Heart left ventricle (tissue), 16 donors: ENCODE data around the gene AWAT2. TPM values are rescaled to one million over a fixed set of nuclear protein-coding genes. Genes with fewer than 3 reads are reported as not detected.

Source experiments
- ATAC-seq, 4 donors: fragments of 200-7000 bp; cut with Tn5 transposase; one replicate each; pipeline ENCODE4 v1.9.1; 2020 to 2022; ENCODE audit warnings: moderate library complexity in 4 of 4, mild to moderate bottlenecking in 3 of 4, moderate number of reproducible peaks in 1 of 4
- DNase-seq, 5 donors: peaks; one replicate each; pipeline ENCODE4 v3.0.0-alpha.2; 2020
- H3K27ac ChIP-seq, 12 donors: fragments of 200-600 bp; sonication (generic) in 4 of 12; one replicate each; pipeline versions ENCODE4 v1.5.0 to v1.8.0; 2016 to 2022; ENCODE audit warnings: mild to moderate bottlenecking in 2 of 12
- H3K27me3 ChIP-seq, 9 donors: fragments of 200-600 bp; sonication (generic) in 2 of 9; one replicate each; pipeline versions ENCODE4 v1.5.1 to v1.8.0; 2016 to 2022; ENCODE audit warnings: mild to moderate bottlenecking in 3 of 9
- H3K36me3 ChIP-seq, 9 donors: fragments of 200-600 bp; sonication (generic) in 2 of 9; one replicate each; pipeline versions ENCODE4 v1.5.0 to v1.8.0; 2018 to 2022; ENCODE audit warnings: mild to moderate bottlenecking in 2 of 9
- H3K4me1 ChIP-seq, 12 donors: fragments of 200-600 bp; sonication (generic) in 4 of 12; one replicate each; pipeline versions ENCODE4 v1.5.0 to v1.8.0; 2016 to 2022; ENCODE audit warnings: mild to moderate bottlenecking in 3 of 12
- H3K4me3 ChIP-seq, 12 donors: fragments of 200-600 bp; sonication (generic) in 4 of 12; one replicate each; pipeline versions ENCODE4 v1.5.0 to v1.8.0; 2017 to 2022; ENCODE audit warnings: mild to moderate bottlenecking in 9 of 12, moderate library complexity in 4 of 12
- H3K9me3 ChIP-seq, 12 donors: fragments of 200-600 bp; sonication (generic) in 4 of 12; one replicate each; pipeline versions ENCODE4 v1.5.0 to v1.8.0; 2016 to 2022; ENCODE audit warnings: mild to moderate bottlenecking in 1 of 12
- CTCF ChIP-seq, 12 donors: fragments of 200-600 bp; sonication (generic) in 4 of 12; IDR thresholded peaks; one replicate each; pipeline versions ENCODE4 v1.5.0 to v1.8.0; 2018 to 2022; ENCODE audit warnings: antibody characterized with exemption in 12 of 12, mild to moderate bottlenecking in 5 of 12
- POLR2A ChIP-seq, 2 donors: fragments of 450-650 bp; IDR thresholded peaks; one replicate each; pipeline ENCODE4 v1.6.1; 2017; ENCODE audit warnings: antibody characterized with exemption in 2 of 2, mild to moderate bottlenecking in 2 of 2, moderate library complexity in 2 of 2
- WGBS, 4 donors: extraction: QIAGEN DNeasy Blood & Tissue Kit in 2 of 4; methylation state at CpG; one replicate each; pipeline versions ENCODE4 v1.1.5 to v1.1.7; 2013 to 2018; 5-methylcytosine and 5-hydroxymethylcytosine counted together
- intact Hi-C, 10 donors: fragments of 100-400 bp; cut with DNase I; formaldehyde crosslinking; loops; one replicate each; pipeline versions ENCODE4 v1.11.1 to v1.14.2; 2022
- microRNA-seq, 4 donors: library from miRNA; unstranded; fragments of <30 nt; microRNA quantifications; one replicate each; pipeline versions ENCODE4 to v1.2.0, GENCODE V29; 2017 to 2020
- polyA plus RNA-seq, 2 donors: library from polyadenylated mRNA; stranded (reverse); fragments of 200-250 nt; gene quantifications; one replicate each; pipeline ENCODE4 v1.2.3, GENCODE V29; 2013
- total RNA-seq, 9 donors: library from RNA; depleted of rRNA in 2 of 9; stranded (reverse); fragments of >200 nt in 2 of 9; fragmentation: NEBNext Ultra II Directional in 3 of 9; extraction: Animal tissue kit (Norgen Biotek cat#: 25700) in 3 of 9; gene quantifications; one replicate each; pipeline versions ENCODE4 v1.1.0 to v1.2.4, GENCODE V29; 2016 to 2023
- donor health status: ischemic (EF 13 %, LVEDD 7.1; RV severe dilation, severe dysfunction).
- donor health status: healthy with polysubstance abuse.
- donor health status: DM: no; HTN: yes; CAD: no.
- donor health status: DM: no; HTN: no; CAD: no.
- donor health status: ischemic (EF 25% LVEDD 6.9; RV normal size, moderate dysfunction).
- donor health status: ischemic (EF 25% LVEDD 5.7; RV mildly dilated, moderate dysfunction).
- donor health status: healthy.
- donor health status: DM: yes; HTN: yes; CAD: no.
- donor health status: ischemic (EF 35%, LVEDD 5.7; RV mildly dilated, moderate dysfunction).
- donor health status: nonischemic (EF 11% LVEDD 7.7; RV severe dilation, severe dysfunction).
- donor health status: DM: yes; HTN: yes; CAD: no.
- donor health status: PGD.
- donor health status: ischemic (EF 29% LVEDD 5.4; RV normal size, mild dysfunction).
- donor health status: nonischemic (EF 23%, LVEDD 6.1; RV moderate dilation, normal function).

The AWAT2 gene
- total and polyA plus RNA-seq, 11 donors: not detected

DNA sequence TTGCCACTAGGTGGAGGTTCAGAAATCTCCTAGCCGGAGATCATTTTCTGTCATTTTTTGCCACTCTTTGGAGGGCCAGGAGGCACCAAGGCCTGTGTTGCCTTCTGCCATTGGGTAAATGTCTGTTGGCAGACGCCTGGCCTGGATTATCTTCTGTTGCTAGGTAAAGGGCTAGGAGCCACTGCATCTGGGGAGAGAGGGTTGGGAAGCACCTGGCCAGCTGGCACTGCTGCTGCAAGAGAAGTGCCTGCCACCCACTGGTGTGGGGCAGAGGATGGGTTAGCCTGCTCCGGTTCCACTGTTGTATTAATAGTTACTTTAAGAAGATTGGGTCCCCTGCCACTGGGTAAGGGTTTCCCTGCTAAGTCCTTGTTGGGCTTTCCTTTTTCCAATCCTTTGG, 58.1 kb downstream of the AWAT2 start:
- intact Hi-C loops: no loop called here
- Histone ChIP-seq H3K4me3 (no peak overlapping the region), H3K9me3 (no peaks in the 10 kb centered on the region), H3K36me3 (no peaks in the 10 kb centered on the region), H3K4me1 (peaks cover 0 to 13% (median 2%) of the 10 kb centered on the region in 12 donors), H3K27me3 (no peaks in the 10 kb centered on the region), H3K27ac (peak overlapping the region in 1 of 12 donors; percentile 16)
- no peak for TF ChIP-seq POLR2A (IDR thresholded peaks at IDR 0.05)
- TF ChIP-seq CTCF (IDR thresholded peaks at IDR 0.05): no peak
- 54 to 73% (median 64%) methylated on average over 3 of the region's 3 CpGs for WGBS, 4 donors
- DNase-seq (peak in 2 of 5 donors; percentile 17 to 38), ATAC-seq (peak in 3 of 4 donors; percentile 38 to 55 (median 44))

Small RNA genes lying within 50 kb of the gene (microRNA-seq; reads per million reads assigned to microRNA genes)
- gene MIR676: 14.7 to 25.8 (median 20.6) reads per million in 4 donors

Other genes starting within 250 kb of the AWAT2 start
- not detected for gene OTUD6A, start 12.5 kb upstream of the AWAT2 start, total RNA-seq
- gene OTUD6A, start 12.5 kb upstream of the AWAT2 start, polyA plus RNA-seq: not detected
- gene IGBP1, start 83.5 kb upstream of the AWAT2 start, total RNA-seq: 10 to 100 TPM; 36.4 to 52.7 (median 45.5) TPM
- 10 to 100 TPM; 28.2 to 56.5 TPM for gene IGBP1, start 83.5 kb upstream of the AWAT2 start, polyA plus RNA-seq
- not detected for gene DGAT2L6, start 127.5 kb upstream of the AWAT2 start, total RNA-seq
- gene DGAT2L6, start 127.5 kb upstream of the AWAT2 start, polyA plus RNA-seq: not detected
- gene AWAT1, start 184.7 kb upstream of the AWAT2 start, total RNA-seq: not detected
- gene AWAT1, start 184.7 kb upstream of the AWAT2 start, polyA plus RNA-seq: not detected
- gene P2RY4, start 210.3 kb upstream of the AWAT2 start, total RNA-seq: under 1 TPM in 4 of 9 donors, not detected in 5; 0.12 to 0.24 (median 0.20) TPM
- under 1 TPM in 1 of 2 donors, not detected in 1; 0.10 TPM for gene P2RY4, start 210.3 kb upstream of the AWAT2 start, polyA plus RNA-seq
- gene ARR3, start 218.4 kb upstream of the AWAT2 start, total RNA-seq: not detected
- not detected for gene ARR3, start 218.4 kb upstream of the AWAT2 start, polyA plus RNA-seq
- not detected for gene RAB41, start 232.2 kb upstream of the AWAT2 start, total RNA-seq
- not detected for gene RAB41, start 232.2 kb upstream of the AWAT2 start, polyA plus RNA-seq
- 10 to 100 TPM; 27.1 to 51.4 (median 36.7) TPM for gene PDZD11, start 240.0 kb upstream of the AWAT2 start, total RNA-seq
- gene PDZD11, start 240.0 kb upstream of the AWAT2 start, polyA plus RNA-seq: 10 to 100 TPM; 39.1 to 57.3 TPM
- gene KIF4A, start 240.2 kb upstream of the AWAT2 start, total RNA-seq: 1 to 10 TPM in 1 of 9 donors, under 1 TPM in 7, not detected in 1; 0.06 to 4.1 (median 0.25) TPM
- gene KIF4A, start 240.2 kb upstream of the AWAT2 start, polyA plus RNA-seq: under 1 TPM in 1 of 2 donors, not detected in 1; 0.04 TPM